Measurements from ENCODE around the gene PSMB7.

PSMB7 gene

DNA sequence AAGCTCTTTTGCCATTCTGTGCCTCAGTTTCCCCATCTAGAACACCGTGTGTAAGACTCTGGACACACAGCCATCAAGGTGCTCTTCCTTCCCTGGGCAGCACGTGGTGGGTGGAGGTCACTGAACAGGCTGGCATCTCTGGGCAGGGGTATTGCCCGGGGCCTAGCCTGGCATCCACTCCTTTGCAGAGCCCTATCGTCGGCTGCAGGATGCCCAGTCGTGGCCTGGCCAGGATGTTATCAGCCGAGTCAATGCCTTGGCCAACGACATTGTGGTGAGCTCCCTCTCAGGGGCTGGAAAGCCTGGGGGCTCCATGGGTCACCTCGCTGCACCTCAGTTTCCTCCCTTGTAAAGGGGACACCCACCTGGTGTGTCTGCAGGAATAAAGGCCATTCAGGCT is 39.1 kb upstream of the PSMB7 start:
- Histone ChIP-seq H3K36me3 (ENCODE audit: control insufficient read depth in 2 of 2, insufficient read depth in 1 of 2, low read length in 2 of 2) (no peaks in the 10 kb centered on the region), H3K4me3 (ENCODE audit: low read depth, low read length) (no peak overlapping the region), H3K27ac (ENCODE audit: extremely low read depth, low read depth, low read length) (no peak overlapping the region), H3K4me1 (ENCODE audit: control insufficient read depth, insufficient read depth, low read length) (no peaks in the 10 kb centered on the region; the same call in 1 of the 2 replicates), H3K9me3 (ENCODE audit: control insufficient read depth, insufficient read depth, low read depth, low read length) (no peaks in the 10 kb centered on the region)
- TF ChIP-seq AEBP2 (tag by site-specific recombination; IDR thresholded peaks at IDR 0.05; ENCODE audit: borderline replicate concordance) = no peak
- TF ChIP-seq ZBTB48 (tag by site-specific recombination; IDR thresholded peaks at IDR 0.05) = no peak
- no peak for TF ChIP-seq ZNF670 (tag by site-specific recombination; IDR thresholded peaks at IDR 0.05; ENCODE audit: low read depth)
- TF ChIP-seq HIC1 (tag by site-specific recombination; IDR thresholded peaks at IDR 0.05) = 0 out of 2 replicates have a peak, but pooled peaks have one; percentile 28
- no peak for TF ChIP-seq ZNF514 (tag by site-specific recombination; IDR thresholded peaks at IDR 0.05)
- TF ChIP-seq ZNF138 (tag by site-specific recombination; IDR thresholded peaks at IDR 0.05; ENCODE audit: borderline replicate concordance) = no peak
- POLR2A ChIA-PET = interaction anchor here (0.6 to 1.4 kb wide), 2 partner anchors 12 to 543 kb away, joined by 4 to 5 read pairs; no protein-coding TSS in a partner anchor
- CTCF ChIA-PET = interaction anchor here (0.6 to 0.7 kb wide), 2 partner anchors 12 to 264 kb away, joined by 3 read pairs; no protein-coding TSS in a partner anchor

GRCh38 chr9:124453586-124454191 is 38.4 kb upstream of the PSMB7 start:
- H3K4me3 ChIP-seq (ENCODE audit: low read depth, low read length) = no peak overlapping the region
- no peaks in the 10 kb centered on the region for H3K36me3 ChIP-seq (ENCODE audit: control insufficient read depth in 2 of 2, insufficient read depth in 1 of 2, low read length in 2 of 2)
- H3K27ac ChIP-seq (ENCODE audit: extremely low read depth, low read depth, low read length) = no peak overlapping the region
- peak; percentile 57 for TF ChIP-seq KLF1 (tag by site-specific recombination; IDR thresholded peaks at IDR 0.05)
- no peak for TF ChIP-seq SALL2 (tag by site-specific recombination; IDR thresholded peaks at IDR 0.05; ENCODE audit: borderline replicate concordance)
- CTCF ChIA-PET = interaction anchor here (0.6 to 0.7 kb wide), 2 partner anchors 12 to 264 kb away, joined by 3 read pairs; no protein-coding TSS in a partner anchor
- POLR2A ChIA-PET = interaction anchor here (0.6 to 1.4 kb wide), 3 partner anchors 9 to 542 kb away, joined by 3 to 5 read pairs (median 4); no protein-coding TSS in a partner anchor
- H3K4me1 ChIP-seq (ENCODE audit: control insufficient read depth, insufficient read depth, low read length) = no peaks in the 10 kb centered on the region; the same call in 1 of the 2 replicates
- no peaks in the 10 kb centered on the region for H3K9me3 ChIP-seq (ENCODE audit: control insufficient read depth, insufficient read depth, low read depth, low read length)

GRCh38 chr9:124452841-124453585 is 37.8 kb upstream of the PSMB7 start:
- no peak overlapping the region for H3K4me3 ChIP-seq (ENCODE audit: low read depth, low read length)
- ChIA-PET CTCF (no interaction called here), POLR2A (no interaction called here)
- H3K27ac ChIP-seq (ENCODE audit: extremely low read depth, low read depth, low read length) = no peak overlapping the region
- H3K36me3 ChIP-seq (ENCODE audit: control insufficient read depth in 2 of 2, insufficient read depth in 1 of 2, low read length in 2 of 2) = no peaks in the 10 kb centered on the region
- H3K4me1 ChIP-seq (ENCODE audit: control insufficient read depth, insufficient read depth, low read length) = no peaks in the 10 kb centered on the region; the same call in 1 of the 2 replicates
- H3K9me3 ChIP-seq (ENCODE audit: control insufficient read depth, insufficient read depth, low read depth, low read length) = no peaks in the 10 kb centered on the region
- TF ChIP-seq ZNF266 (tag by site-specific recombination; IDR thresholded peaks at IDR 0.05; ENCODE audit: low read depth) (no peak), TCF7L2 (IDR thresholded peaks at IDR 0.05; ENCODE audit: borderline replicate concordance, low read depth, low read length) (no peak), ZSCAN30 (tag by site-specific recombination; IDR thresholded peaks at IDR 0.05) (no peak), ZNF354C (tag by site-specific recombination; IDR thresholded peaks at IDR 0.05; ENCODE audit: borderline replicate concordance, low read depth) (no peak)
- TF ChIP-seq, protein P1, sequence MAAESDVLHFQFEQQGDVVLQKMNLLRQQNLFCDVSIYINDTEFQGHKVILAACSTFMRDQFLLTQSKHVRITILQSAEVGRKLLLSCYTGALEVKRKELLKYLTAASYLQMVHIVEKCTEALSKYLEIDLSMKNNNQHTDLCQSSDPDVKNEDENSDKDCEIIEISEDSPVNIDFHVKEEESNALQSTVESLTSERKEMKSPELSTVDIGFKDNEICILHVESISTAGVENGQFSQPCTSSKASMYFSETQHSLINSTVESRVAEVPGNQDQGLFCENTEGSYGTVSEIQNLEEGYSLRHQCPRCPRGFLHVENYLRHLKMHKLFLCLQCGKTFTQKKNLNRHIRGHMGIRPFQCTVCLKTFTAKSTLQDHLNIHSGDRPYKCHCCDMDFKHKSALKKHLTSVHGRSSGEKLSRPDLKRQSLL (tag by site-specific recombination; IDR thresholded peaks at IDR 0.05) = no peak
- TF ChIP-seq, protein P2, sequence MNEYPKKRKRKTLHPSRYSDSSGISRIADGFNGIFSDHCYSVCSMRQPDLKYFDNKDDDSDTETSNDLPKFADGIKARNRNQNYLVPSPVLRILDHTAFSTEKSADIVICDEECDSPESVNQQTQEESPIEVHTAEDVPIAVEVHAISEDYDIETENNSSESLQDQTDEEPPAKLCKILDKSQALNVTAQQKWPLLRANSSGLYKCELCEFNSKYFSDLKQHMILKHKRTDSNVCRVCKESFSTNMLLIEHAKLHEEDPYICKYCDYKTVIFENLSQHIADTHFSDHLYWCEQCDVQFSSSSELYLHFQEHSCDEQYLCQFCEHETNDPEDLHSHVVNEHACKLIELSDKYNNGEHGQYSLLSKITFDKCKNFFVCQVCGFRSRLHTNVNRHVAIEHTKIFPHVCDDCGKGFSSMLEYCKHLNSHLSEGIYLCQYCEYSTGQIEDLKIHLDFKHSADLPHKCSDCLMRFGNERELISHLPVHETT (tag by site-specific recombination; IDR thresholded peaks at IDR 0.05) = no peak
- TF ChIP-seq, protein P3, sequence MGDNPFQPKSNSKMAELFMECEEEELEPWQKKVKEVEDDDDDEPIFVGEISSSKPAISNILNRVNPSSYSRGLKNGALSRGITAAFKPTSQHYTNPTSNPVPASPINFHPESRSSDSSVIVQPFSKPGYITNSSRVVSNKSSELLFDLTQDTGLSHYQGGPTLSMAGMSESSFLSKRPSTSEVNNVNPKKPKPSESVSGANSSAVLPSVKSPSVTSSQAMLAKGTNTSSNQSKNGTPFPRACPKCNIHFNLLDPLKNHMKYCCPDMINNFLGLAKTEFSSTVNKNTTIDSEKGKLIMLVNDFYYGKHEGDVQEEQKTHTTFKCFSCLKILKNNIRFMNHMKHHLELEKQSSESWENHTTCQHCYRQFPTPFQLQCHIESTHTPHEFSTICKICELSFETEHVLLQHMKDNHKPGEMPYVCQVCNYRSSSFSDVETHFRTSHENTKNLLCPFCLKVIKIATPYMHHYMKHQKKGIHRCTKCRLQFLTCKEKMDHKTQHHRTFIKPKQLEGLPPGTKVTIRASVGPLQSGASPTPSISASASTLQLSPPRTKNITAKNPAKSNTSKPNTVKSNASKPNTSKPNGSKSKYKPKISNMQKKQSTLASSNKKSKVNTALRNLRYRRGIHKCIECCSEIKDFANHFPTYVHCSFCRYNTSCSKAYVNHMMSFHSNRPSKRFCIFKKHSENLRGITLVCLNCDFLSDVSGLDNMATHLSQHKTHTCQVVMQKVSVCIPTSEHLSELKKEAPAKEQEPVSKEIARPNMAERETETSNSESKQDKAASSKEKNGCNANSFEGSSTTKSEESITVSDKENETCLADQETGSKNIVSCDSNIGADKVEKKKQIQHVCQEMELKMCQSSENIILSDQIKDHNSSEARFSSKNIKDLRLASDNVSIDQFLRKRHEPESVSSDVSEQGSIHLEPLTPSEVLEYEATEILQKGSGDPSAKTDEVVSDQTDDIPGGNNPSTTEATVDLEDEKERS (tag by site-specific recombination; IDR thresholded peaks at IDR 0.05) = no peak
- TF ChIP-seq, protein P4, sequence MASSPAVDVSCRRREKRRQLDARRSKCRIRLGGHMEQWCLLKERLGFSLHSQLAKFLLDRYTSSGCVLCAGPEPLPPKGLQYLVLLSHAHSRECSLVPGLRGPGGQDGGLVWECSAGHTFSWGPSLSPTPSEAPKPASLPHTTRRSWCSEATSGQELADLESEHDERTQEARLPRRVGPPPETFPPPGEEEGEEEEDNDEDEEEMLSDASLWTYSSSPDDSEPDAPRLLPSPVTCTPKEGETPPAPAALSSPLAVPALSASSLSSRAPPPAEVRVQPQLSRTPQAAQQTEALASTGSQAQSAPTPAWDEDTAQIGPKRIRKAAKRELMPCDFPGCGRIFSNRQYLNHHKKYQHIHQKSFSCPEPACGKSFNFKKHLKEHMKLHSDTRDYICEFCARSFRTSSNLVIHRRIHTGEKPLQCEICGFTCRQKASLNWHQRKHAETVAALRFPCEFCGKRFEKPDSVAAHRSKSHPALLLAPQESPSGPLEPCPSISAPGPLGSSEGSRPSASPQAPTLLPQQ (tag by site-specific recombination; IDR thresholded peaks at IDR 0.05) = no peak

Measured in HEK293 (cell line).